ENCODE measurements around the gene JPH3.
A peak's percentile ranks its signal among the peaks of the same experiment; 100 is the strongest.

The JPH3 gene

DNA sequence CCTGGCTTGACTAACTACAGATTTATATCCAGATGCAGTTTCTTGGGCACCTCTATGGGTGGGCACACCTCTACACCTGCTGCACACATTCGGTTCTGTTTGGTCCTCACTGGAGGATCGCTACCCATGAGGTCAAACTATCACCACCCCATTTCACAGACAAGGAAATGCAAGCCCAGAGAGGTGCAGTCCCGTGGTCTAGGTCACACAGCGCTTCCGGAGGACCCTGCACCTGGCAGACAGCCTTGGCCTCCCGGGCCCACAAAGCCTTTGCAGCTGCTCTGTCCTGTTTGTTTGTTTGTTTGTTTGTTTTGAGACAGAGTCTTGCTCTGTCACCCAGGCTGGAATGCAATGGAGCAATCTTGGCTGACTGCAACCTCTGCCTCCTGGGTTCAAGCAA lies 39.3 kb upstream of the JPH3 start:
- no peak overlapping the region for H3K4me3 ChIP-seq (ENCODE audit: low read depth, low read length)
- no peaks in the 10 kb centered on the region for H3K27me3 ChIP-seq (ENCODE audit: control insufficient read depth, insufficient read depth, low read length)
- H3K9ac ChIP-seq (ENCODE audit: low read depth, low read length): no peak overlapping the region
- no peaks in the 10 kb centered on the region for H3K36me3 ChIP-seq (ENCODE audit: control insufficient read depth, insufficient read depth, low read length)
- no peaks in the 10 kb centered on the region for H3K4me1 ChIP-seq (ENCODE audit: control insufficient read depth, insufficient read depth, low read length)
- no peaks in the 10 kb centered on the region for H3K9me3 ChIP-seq (ENCODE audit: control insufficient read depth, insufficient read depth, low read length)

DNA sequence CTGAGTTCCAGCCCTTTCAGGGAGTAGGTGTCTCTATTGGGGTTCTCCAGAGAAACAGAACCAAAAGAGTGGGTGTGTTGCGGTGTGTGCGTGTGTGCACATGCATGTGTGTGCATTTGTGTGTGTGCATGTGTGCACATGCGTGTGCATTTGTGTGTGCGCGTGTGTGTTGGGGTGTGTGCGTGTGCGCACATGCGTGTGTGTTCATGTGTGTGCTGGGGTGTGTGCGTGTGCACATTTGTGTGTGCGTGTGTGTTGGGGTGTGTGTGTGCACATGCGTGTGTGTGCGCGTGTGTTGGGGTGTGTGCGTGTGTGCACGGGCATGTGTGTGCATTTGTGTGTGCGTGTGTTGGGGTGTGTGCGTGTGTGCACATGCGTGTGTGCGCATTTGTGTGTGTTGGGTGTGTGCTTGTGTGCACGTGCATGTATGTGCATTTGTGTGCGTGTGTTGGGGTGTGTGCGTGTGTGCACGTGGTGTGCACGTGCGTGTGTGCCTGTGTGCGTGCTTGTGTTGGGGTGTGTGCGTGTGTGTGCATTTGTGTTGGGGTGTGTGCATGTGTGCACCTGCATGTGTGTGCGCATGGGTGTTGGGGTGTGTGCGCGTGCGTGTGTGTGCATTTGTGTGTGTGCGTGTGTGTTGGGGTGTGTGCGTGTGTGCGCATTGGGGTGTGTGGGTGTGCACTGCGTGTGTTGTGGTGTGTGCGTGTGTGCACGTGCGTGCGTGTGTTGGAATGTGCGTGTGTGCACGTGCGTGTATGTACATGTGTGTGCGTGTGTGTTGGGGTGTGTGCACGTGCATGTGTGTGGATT lies 38.4 kb upstream of the JPH3 start:
- Histone ChIP-seq H3K9ac (ENCODE audit: low read depth, low read length) (no peak overlapping the region), H3K27me3 (ENCODE audit: control insufficient read depth, insufficient read depth, low read length) (no peaks in the 10 kb centered on the region), H3K4me1 (ENCODE audit: control insufficient read depth, insufficient read depth, low read length) (no peaks in the 10 kb centered on the region), H3K4me3 (ENCODE audit: low read depth, low read length) (no peak overlapping the region), H3K9me3 (ENCODE audit: control insufficient read depth, insufficient read depth, low read length) (no peaks in the 10 kb centered on the region), H3K36me3 (ENCODE audit: control insufficient read depth, insufficient read depth, low read length) (no peaks in the 10 kb centered on the region)

DNA sequence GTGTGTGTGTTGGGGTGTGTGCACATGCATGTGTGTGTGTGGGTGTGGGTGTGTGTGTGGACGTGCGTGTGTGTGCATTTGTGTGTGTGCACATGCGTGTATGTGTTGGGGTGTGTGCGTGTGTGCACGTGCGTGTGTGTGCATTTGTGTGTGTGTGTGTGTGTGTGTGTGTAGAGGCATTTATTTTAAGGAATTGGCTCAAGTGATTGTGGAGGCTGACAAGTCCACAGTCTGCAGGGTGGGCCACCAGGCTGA lies 37.9 kb upstream of the JPH3 start:
- no peak overlapping the region for H3K9ac ChIP-seq (ENCODE audit: low read depth, low read length)
- H3K4me3 ChIP-seq (ENCODE audit: low read depth, low read length): no peak overlapping the region
- no peaks in the 10 kb centered on the region for H3K9me3 ChIP-seq (ENCODE audit: control insufficient read depth, insufficient read depth, low read length)
- no peaks in the 10 kb centered on the region for H3K36me3 ChIP-seq (ENCODE audit: control insufficient read depth, insufficient read depth, low read length)
- H3K4me1 ChIP-seq (ENCODE audit: control insufficient read depth, insufficient read depth, low read length): no peaks in the 10 kb centered on the region
- no peaks in the 10 kb centered on the region for H3K27me3 ChIP-seq (ENCODE audit: control insufficient read depth, insufficient read depth, low read length)

DNA sequence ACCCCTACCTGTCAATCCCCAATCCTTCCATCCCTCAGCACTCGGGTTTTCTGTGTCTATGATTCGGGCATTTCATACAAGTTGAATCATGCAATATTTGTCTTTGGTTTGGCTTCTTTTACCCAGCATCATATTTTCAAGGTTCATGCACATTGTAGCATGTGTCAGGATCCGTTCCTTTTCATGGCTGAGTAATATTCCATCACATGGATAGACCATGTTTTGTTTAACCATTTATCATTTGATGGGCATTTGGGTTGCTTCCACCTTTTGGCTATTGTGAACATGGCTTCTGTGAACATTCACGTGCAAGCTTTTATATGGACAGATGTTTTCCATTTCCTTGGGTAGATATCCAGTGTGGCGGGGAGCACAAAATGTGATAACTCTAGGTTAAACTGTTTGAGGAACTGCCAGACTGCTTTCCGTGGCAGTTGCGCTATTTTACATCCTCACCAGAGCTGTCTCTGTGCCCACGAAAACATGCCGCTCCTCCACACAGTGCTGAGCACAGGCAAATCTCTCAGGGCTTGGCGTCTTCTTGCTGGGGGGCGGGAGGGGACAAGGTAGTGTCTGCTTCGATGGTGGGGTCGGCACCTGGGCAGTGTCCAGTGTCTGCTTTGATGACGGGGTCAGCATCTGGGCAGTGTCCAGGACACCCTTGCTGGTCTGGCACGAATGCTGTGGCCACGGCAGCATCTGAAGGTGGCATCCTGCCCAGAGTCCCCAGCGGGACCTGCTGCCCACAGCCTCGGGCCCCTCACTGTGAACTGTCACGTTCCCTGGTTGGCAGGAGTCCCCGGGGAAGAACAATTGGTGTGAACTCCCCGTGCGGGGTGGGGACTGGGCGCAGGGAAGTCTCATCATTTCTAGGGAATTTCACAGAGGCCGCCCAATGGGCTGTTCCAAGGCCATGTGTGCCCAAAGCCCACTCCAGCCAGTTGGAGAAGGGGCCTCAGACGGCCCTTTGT lies 32.4 kb upstream of the JPH3 start:
- H3K9me3 ChIP-seq (ENCODE audit: control insufficient read depth, insufficient read depth, low read length): no peaks in the 10 kb centered on the region
- H3K27me3 ChIP-seq (ENCODE audit: control insufficient read depth, insufficient read depth, low read length): no peaks in the 10 kb centered on the region

DNA sequence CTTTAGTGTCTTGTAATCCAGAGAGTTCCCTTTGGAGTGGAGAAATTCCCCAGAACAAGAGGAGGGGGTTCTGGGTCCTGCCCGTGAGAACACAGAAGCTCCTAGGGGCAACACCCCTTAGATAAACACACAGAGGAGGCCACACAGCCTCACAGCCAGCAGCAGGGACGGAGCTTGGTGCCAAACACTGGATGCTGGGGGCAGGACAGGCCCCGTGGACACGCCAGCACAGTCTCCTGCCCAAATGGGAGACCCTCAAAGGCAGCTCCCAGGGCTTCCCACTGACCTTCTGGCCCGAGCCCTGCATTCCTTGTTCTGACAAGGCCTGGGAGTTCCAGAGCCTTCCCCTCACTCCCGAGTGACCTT lies 31.8 kb upstream of the JPH3 start:
- H3K36me3 ChIP-seq (ENCODE audit: control insufficient read depth, insufficient read depth, low read length): no peaks in the 10 kb centered on the region
- peaks cover 8% of the 10 kb centered on the region for H3K4me1 ChIP-seq (ENCODE audit: control insufficient read depth, insufficient read depth, low read length)
- no peaks in the 10 kb centered on the region for H3K27me3 ChIP-seq (ENCODE audit: control insufficient read depth, insufficient read depth, low read length)
- H3K9me3 ChIP-seq (ENCODE audit: control insufficient read depth, insufficient read depth, low read length): no peaks in the 10 kb centered on the region
- no peak overlapping the region for H3K4me3 ChIP-seq (ENCODE audit: low read depth, low read length)
- H3K9ac ChIP-seq (ENCODE audit: low read depth, low read length): peak overlapping the region; percentile 12

More for the DNA sequence above, 32.4 kb upstream of the JPH3 start:
- Histone ChIP-seq H3K4me1 (ENCODE audit: control insufficient read depth, insufficient read depth, low read length) (peaks cover 2% of the 10 kb centered on the region), H3K36me3 (ENCODE audit: control insufficient read depth, insufficient read depth, low read length) (no peaks in the 10 kb centered on the region), H3K4me3 (ENCODE audit: low read depth, low read length) (no peak overlapping the region), H3K9ac (ENCODE audit: low read depth, low read length) (no peak overlapping the region)

DNA sequence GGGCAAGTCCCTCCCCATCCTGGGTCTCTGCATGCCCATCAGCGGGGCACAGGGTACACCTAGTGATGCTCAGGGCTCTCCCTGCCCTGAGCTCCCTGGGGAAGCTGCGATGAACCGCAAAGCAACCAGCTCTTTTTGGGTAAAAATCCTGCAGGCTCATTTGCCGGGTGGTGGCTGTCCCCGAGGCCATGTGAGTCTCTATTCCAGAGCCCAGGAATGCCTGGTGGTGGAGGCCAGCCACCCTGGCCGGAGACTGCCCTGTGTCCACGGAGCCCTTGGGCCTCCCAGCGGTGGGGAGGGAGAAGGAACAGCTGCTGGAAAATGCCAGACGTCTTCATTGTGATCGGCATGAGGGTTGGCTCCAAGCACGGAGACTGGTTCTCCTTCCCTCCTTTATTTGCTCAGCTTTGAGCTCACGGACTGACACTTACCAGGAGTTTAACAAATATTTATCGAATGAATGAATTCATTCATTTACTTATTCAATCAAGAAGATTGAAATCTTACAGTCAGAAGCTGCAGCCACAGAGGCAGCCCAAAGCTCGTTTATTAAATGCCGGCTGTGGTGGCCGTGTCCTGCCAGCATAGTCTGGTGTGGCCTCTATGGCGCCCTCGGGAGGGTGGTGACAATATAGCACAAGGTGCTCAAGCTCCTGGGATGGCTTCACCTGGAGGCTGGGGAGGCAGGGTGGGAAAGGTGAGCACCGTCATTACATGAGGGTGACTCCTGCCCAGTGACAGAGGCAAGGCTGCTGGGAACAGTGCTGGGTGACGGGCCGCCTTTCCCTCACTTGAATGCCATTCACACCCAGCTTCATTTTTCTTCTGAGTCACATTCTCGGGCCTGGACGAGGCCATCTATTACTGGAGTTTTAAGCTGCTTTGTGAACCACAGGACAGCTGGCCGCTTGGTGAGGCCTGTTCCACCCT lies 31.1 kb upstream of the JPH3 start:
- Histone ChIP-seq H3K36me3 (ENCODE audit: control insufficient read depth, insufficient read depth, low read length) (no peaks in the 10 kb centered on the region), H3K9ac (ENCODE audit: low read depth, low read length) (peak overlapping the region; percentile 12), H3K4me3 (ENCODE audit: low read depth, low read length) (no peak overlapping the region), H3K27me3 (ENCODE audit: control insufficient read depth, insufficient read depth, low read length) (no peaks in the 10 kb centered on the region), H3K9me3 (ENCODE audit: control insufficient read depth, insufficient read depth, low read length) (no peaks in the 10 kb centered on the region), H3K4me1 (ENCODE audit: control insufficient read depth, insufficient read depth, low read length) (peaks cover 11% of the 10 kb centered on the region)

DNA sequence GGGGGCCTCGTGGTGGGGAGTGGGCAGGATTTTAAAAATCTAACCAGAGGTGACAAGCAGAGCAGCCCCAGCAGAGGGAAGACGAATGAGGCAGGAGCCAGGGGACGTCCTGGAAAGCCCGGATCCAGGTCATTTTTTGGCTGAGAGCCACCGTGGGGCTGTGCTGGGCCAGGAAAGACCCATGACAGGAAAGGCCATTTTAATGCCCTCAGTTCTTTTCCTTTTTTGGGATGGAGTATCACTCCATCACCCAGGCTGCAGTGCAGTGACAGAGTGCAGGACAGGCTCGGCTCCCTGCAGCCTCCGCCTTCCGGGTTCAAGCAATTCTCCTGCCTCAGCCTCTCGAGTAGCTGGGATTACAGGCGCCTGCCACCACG lies 30.5 kb upstream of the JPH3 start:
- H3K4me3 ChIP-seq (ENCODE audit: low read depth, low read length): no peak overlapping the region
- H3K4me1 ChIP-seq (ENCODE audit: control insufficient read depth, insufficient read depth, low read length): peaks cover 13% of the 10 kb centered on the region
- H3K9me3 ChIP-seq (ENCODE audit: control insufficient read depth, insufficient read depth, low read length): no peaks in the 10 kb centered on the region
- H3K9ac ChIP-seq (ENCODE audit: low read depth, low read length): no peak overlapping the region
- no peaks in the 10 kb centered on the region for H3K27me3 ChIP-seq (ENCODE audit: control insufficient read depth, insufficient read depth, low read length)
- H3K36me3 ChIP-seq (ENCODE audit: control insufficient read depth, insufficient read depth, low read length): no peaks in the 10 kb centered on the region

DNA sequence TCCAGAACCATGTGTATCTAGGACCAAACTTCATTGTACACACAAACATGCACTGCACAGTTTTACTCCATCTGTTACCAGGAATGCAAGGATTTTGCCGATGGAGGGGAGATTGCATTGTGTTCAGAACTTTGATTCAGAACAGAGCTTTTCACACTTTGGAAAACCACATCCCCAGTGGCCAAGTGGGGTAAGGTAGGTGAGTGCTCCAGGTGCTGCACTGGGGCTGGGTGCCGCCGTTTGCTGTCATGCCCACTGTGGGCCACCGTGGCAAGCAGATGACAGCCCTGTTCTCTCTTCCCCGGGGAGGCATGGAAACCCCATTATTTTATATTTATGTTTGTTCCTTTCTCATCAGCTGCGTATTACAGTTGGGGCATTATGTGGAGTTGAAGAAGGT lies 29.3 kb upstream of the JPH3 start:
- no peaks in the 10 kb centered on the region for H3K27me3 ChIP-seq (ENCODE audit: control insufficient read depth, insufficient read depth, low read length)
- no peak overlapping the region for H3K4me3 ChIP-seq (ENCODE audit: low read depth, low read length)
- H3K9ac ChIP-seq (ENCODE audit: low read depth, low read length): no peak overlapping the region
- no peaks in the 10 kb centered on the region for H3K9me3 ChIP-seq (ENCODE audit: control insufficient read depth, insufficient read depth, low read length)
- H3K36me3 ChIP-seq (ENCODE audit: control insufficient read depth, insufficient read depth, low read length): no peaks in the 10 kb centered on the region
- peaks cover 13% of the 10 kb centered on the region for H3K4me1 ChIP-seq (ENCODE audit: control insufficient read depth, insufficient read depth, low read length)

DNA sequence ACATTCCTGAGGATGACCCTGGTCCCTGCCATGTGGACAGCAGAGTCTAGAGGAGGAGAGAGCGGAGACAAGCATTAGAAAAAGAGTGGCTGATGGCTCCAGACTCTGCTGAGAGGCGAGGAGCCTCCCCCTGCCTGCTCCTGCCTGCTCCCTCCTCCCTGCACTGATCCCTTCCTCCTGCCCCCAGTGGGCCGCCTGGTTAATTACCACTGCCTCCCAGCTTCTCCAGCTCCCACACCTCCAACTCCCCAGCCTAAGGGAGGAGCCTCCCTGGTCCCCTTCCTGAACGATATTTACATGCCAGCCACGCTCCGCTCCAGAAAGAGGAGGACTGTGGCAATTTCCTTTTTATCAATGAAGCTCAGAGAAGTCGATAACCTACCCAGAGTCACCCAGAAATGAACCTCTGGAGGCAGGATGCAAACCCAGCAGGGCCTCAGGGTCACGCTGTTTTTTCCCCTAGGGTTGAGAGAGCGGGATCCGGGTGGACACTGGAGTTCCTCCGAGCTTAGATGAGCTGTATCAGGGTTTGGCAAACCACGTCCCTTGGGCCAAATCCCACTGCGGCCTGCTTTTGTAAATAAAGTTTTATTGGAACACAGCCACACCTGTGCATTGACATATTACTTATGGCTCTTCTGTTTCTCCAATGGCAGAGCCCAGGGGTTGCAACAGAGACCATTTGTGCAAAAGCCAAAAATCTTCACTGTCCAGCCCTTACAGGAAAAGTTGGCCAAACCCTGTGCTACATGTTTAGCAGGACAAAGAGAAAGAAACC lies 27.1 kb upstream of the JPH3 start:
- Histone ChIP-seq H3K4me3 (ENCODE audit: low read depth, low read length) (peak overlapping the region; percentile 19), H3K36me3 (ENCODE audit: control insufficient read depth, insufficient read depth, low read length) (no peaks in the 10 kb centered on the region), H3K9me3 (ENCODE audit: control insufficient read depth, insufficient read depth, low read length) (no peaks in the 10 kb centered on the region), H3K27me3 (ENCODE audit: control insufficient read depth, insufficient read depth, low read length) (no peaks in the 10 kb centered on the region), H3K4me1 (ENCODE audit: control insufficient read depth, insufficient read depth, low read length) (peaks cover 13% of the 10 kb centered on the region), H3K9ac (ENCODE audit: low read depth, low read length) (no peak overlapping the region)

DNA sequence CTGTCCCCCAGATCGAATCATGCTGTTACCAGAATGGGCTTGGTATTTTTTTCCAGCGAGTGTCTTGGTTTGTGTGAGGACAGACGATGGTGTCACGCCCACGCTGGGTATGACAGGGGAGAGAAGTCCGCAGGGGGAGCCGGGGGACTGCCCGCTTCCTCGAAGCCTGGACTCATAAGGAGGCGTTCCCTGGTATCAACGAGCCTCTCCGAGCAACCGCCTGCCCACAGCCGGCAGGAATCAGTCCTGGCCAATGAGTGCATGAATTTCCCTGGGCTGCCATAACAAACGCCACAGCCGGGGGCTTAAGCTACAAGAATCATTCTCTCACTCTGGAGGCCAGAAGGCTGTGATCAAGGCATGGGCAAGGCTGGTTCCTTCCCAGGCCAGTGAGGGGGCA lies 26.1 kb upstream of the JPH3 start:
- Histone ChIP-seq H3K36me3 (ENCODE audit: control insufficient read depth, insufficient read depth, low read length) (no peaks in the 10 kb centered on the region), H3K4me1 (ENCODE audit: control insufficient read depth, insufficient read depth, low read length) (peaks cover 13% of the 10 kb centered on the region), H3K9me3 (ENCODE audit: control insufficient read depth, insufficient read depth, low read length) (no peaks in the 10 kb centered on the region), H3K9ac (ENCODE audit: low read depth, low read length) (no peak overlapping the region), H3K4me3 (ENCODE audit: low read depth, low read length) (no peak overlapping the region), H3K27me3 (ENCODE audit: control insufficient read depth, insufficient read depth, low read length) (no peaks in the 10 kb centered on the region)

Data from iPS-15b (cell line).